ENCODE measurements around the gene SCGB1D1.

- no peak for TF ChIP-seq CTCF (IDR thresholded peaks at IDR 0.05; ENCODE audit: low read length)
- TF ChIP-seq EZH2 (IDR thresholded peaks at IDR 0.05; ENCODE audit: borderline replicate concordance, low read length) = no peak
Measured at GRCh38 chr11:62201376-62201775, 11.4 kb downstream of the SCGB1D1 start.

All from OCI-LY1 (cell line).